HG03025 (cell line): ENCODE data around the gene GNG7.
A peak's percentile ranks its signal among the peaks of the same experiment; 100 is the strongest.
"Not testable (repeated sequence)": the region's sequence is repeated elsewhere in the genome, so short reads cannot be mapped to it uniquely, and the experiment has no call there.

Source experiments
- ATAC-seq: cut with Tn5 transposase; IDR thresholded peaks from one replicate; pipeline ENCODE4 v1.9.1; 2021; ENCODE audit warnings: mild to moderate bottlenecking, moderate library complexity; ENCODE audit not compliant: unreplicated experiment, low FRiP score

The GNG7 gene

DNA sequence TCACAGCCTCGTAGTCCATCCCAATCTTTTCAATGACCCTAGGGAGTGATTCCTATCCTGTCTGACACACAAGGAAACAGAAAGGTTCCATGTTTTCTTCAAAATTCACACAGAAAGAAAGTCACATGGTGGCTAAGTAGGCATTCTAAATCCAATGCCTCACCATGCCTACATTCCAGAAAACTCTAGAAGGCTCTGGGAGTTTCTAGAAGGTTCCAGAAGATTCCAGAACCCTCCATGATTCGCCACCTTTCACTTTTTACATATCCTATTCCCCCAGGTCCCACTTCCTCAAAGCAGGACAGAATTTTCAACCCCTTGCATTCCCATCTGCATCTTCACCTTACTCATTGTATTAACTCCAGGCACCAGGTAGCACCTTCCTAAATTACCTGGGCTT, 23.1 kb downstream of the GNG7 start:
- no peak for ATAC-seq

DNA sequence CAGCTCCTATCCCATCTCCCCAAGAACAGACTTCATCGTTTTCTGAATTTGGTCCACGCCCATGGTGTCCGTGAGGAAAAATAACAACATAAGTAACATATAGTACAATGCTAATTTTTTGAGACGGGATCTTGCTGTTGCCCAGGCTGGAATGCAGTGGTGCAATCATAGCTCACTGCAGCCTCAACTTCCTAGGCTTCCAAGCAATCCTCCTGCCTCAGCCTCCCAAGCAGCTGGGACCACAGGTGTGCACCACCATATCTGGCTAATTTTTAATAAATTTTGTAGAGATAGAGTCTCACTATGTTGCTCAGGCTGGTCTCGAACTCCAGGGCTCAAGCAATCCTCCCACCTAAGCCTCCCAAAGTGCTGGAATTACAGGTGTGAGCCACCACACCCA, 23.5 kb downstream of the GNG7 start:
- ATAC-seq = not testable (repeated sequence)

DNA sequence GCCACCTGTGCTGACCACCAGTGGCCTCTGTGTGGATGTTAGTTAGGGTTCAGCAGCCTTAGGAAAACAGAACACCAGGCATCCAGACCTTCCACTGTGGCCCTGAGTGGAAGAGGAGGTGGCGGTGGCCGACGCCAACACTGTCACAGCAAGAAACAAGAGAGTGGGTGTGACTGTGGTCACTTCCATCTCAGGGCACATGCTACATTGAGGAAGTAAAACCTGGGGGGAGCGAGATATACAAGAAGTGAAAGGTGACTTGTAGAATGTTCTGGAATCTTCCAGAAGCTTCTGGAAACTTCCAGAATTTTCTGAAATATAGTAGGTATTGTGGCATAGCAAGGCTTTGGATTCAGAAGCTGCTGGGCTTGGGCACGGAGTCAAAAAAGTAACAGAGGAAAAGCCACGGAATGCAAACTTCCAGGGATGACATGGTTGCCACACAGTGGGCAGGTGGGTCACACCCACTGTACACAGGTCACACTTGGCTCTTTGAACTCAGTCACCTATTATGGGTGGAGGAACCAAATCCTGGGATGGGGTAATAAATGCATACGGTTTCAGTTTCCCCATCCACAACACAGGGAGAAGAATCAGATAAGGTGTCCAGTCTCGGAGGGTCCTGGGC, 24.3 kb downstream of the GNG7 start:
- ATAC-seq = peak; percentile 50

DNA sequence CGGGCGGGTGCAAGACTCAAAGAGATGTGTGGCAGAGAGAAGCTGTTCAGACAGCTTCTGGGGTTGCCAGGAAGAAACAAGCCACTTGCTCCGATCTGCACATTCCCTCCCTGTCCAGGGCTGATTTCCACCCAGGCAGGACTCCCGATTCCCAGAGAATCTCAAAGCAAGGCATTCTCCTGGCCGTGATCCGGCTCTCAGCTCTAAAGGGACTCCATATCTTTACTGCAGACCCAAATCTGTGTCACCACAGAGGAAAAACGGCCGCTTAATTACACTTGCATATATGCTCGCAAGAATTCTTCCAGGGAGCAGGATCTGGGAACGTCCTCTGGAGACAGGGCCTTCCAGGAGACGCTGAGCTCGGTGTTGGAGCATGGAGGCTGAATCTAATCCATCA, 25.7 kb downstream of the GNG7 start:
- ATAC-seq = no peak

DNA sequence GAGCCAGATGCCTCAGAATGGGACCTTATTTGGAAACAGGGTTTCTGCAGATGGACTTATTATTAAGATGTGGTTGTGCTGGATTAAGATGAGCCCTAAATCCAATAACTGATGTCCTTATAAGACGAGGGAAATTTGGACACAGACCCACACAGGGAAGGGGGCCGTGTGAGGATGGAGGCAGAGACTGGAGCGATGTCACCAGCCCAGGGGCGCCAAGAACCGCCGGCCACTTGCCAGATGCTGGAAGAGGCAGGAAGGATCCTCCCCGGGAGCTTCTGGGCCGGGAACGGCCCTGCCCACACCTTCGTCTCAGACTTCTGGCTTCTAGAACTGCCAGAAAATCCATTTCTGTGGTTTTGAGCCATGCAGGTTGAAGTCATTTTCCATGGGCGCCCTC, 26.6 kb downstream of the GNG7 start:
- no peak for ATAC-seq

DNA sequence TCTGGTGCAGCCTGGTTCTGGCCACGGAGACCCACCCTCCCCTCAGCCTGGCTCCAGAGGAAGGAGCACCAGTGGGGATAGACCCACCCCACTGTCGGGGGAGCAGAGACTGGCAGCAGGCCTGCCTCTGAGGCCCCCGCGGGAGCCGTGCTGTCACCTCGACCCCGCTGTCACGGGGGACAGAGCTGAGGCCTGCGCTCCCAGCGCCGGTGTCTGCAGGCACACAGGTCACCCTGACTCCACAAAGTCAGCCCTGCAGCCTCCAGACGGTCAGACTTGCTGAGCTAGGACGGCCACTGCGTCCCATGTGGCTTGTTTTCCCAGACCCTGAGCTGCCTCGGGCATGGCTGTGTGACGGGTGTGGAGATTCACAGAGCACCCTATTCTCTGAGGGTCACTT, 32.3 kb downstream of the GNG7 start:
- no peak for ATAC-seq

DNA sequence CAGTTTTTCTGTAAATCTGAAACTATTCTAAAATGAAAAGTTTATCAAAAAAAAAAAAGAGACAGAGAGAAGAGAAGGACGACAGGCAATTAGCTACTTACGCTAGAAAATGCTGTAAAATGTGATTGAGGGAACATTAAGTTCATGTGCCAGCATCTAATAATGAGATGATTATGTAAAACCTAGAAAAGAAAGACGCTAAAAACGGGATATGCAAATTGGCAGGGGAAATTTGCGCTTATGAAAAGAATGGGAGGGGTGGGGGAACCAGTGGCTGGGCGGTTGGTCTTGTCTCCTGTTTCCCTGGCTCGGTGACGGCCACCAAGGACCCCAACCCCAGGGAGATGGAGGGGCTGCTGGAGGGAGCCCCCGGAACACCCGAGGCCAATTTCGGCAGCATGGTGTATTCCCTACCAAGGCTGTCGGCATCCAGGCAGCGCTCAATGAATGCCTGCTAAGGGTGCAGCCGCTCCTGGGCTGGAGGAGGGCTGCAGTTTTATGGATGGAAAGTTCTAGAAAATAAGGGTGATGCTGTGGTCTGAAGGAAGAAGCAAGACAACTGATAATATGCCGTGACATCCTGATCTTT, 34.2 kb downstream of the GNG7 start:
- ATAC-seq = no peak

DNA sequence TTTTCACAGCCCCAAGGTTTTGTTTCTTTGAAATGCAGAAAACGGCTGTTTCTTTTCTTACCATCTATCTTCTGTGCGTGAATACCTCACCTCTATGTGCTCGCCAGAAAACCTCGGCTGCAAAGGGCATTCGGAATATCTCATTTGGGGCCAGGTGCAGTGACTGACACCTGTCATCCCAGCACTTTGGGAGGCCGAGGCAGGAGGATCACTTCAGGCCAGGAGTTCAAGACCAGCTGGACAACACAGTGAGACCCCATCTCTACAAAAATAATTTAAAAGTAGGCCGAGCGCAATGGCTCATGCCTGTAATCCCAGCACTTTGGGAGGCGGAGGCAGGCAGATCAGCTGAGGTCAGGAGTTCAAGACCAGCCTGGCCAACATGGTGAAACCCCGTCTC, 35.1 kb downstream of the GNG7 start:
- ATAC-seq = not testable (repeated sequence)

DNA sequence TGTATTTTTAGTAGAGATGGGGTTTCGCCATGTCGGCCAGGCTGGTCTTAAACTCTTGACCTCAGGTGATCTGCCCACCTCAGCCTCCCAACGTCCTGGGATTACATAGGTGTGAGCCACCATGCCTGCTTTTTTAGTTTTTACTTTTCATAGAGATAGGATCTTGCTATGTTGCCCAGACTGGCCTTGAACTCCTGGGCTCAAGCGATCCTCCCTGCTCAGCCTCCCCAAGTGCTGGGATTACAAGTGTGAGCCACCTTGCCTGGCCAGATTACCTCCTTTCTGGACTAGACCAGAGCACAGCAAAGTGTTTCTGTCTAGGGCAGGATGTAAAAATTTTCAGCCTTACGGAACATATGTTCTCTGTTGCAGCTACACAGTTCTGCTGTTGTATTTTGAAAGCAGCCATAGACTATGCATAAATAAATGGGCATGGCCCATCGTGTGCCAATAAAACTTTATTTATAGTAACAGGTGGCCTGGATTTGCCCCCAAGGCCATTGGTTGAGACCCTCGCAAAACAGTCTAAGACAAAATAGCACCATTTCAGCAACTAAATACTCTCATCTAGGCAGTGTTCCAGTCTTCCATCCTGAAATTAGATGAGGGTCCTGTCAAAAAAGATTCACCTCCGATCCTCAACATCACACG, 36.0 kb downstream of the GNG7 start:
- ATAC-seq = no peak

DNA sequence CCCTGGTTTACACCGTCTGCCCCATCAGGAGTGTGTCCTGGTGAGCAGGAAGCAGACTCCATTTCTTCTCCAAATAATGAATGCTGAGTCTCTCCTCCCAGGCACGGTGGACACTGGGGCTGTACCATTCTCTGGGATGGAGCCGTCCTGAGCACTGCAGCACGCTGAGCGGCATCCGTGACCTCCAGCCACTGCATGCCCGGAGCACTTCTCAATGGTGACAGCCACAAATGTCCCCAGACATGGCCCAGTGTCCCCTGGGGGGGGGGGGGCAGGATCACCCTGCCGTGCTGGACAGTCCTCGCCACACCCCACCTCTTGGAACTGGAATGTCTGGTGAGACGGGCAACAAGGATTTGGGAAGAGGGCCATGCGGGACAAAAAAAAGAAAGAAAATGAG, 37.4 kb downstream of the GNG7 start:
- ATAC-seq = no peak

DNA sequence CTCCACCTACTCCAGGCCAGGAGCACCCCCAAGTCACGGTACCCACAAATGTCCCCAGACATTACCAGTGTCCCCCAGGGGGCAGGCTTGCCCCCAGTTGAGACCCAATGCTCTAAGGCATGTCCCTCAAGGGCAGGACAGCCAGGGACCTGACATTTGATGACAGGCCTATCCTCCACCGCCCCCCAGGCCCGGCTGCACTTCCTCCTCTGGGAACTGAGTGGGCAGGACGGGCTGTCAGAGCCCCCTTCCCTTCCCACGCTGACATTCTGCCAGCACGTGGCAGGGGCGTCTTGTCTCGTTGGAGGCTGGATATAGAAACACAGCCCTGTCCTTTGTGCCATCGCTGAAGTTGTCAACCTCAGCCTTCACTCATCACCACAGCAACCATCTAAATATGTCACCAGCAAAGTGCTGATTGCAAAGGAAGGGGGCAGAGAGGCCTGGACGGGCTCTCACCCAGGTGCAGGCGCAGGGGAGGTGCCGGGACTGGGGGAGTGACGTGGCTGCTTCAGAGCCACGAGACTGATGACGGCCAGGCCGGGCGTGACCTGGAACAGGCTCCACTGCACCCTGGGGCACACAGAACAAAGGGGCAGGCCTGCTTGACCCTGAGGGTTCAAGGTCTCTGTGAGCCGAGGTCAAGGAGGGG, 38.4 kb downstream of the GNG7 start:
- ATAC-seq = no peak

DNA sequence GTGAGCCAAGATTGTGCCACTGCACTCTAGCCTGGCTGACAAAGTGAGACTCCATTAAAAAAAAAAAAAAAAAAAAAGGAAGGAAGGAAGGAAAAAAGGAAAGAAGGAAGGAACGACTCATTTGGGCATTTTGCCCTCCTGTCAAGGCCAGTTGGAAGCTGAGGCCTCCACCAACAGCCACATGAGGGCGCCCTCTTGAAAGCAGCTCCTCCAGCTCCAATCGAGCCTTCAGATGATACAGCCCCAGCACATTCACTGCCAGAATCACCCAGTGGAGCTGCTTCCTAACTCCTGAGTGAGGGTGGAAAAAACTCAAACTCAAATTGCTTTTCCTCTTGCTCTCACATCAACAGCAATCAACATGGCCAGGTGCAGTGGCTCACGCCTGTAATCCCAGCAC, 40.9 kb downstream of the GNG7 start:
- no peak for ATAC-seq

DNA sequence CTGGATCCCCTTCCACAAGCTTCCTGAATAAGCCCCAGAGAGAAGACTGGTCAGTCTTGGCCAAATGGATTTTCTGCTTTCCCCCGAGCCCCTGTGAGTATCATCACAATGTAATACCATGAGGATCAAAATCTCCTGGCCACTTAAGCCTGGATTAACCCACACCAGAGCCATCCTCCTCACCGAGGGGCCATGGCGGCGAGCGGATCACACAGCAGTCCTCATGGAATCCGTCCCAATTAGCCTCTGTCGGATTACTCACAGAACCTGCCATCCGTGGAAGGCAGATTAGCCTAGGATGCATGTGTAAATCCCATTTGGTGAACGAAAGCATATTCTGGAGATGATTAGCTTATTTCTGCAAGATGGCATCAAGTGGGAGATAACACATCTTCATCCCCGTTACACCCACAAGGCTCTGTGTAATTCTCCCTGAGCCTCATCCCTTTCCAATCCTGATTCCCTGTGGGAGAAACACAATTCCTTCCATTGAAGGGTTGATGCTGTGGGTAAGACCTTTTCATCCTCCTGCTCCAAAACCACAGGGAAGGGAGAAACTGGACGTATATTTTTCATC, 42.5 kb downstream of the GNG7 start:
- ATAC-seq = no peak

DNA sequence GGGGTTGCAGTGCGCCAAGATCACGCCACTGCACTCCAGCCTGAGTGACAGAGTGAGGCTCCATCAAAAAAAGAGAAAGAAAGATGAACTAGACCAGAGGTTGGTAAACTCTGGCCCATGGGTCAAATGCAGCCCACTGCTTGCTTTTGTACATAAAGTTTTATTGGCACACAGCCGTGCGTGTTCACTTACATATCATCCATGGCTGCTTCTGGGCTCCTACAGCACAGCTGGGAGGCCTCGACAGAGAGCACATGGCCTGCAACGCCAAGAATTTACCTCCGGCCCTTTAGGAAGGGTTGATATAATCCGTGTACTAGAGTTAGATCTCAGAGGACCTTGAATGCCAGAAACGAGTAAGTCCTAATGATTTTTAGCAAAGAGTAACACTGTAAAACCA, 46.0 kb downstream of the GNG7 start:
- no peak for ATAC-seq

DNA sequence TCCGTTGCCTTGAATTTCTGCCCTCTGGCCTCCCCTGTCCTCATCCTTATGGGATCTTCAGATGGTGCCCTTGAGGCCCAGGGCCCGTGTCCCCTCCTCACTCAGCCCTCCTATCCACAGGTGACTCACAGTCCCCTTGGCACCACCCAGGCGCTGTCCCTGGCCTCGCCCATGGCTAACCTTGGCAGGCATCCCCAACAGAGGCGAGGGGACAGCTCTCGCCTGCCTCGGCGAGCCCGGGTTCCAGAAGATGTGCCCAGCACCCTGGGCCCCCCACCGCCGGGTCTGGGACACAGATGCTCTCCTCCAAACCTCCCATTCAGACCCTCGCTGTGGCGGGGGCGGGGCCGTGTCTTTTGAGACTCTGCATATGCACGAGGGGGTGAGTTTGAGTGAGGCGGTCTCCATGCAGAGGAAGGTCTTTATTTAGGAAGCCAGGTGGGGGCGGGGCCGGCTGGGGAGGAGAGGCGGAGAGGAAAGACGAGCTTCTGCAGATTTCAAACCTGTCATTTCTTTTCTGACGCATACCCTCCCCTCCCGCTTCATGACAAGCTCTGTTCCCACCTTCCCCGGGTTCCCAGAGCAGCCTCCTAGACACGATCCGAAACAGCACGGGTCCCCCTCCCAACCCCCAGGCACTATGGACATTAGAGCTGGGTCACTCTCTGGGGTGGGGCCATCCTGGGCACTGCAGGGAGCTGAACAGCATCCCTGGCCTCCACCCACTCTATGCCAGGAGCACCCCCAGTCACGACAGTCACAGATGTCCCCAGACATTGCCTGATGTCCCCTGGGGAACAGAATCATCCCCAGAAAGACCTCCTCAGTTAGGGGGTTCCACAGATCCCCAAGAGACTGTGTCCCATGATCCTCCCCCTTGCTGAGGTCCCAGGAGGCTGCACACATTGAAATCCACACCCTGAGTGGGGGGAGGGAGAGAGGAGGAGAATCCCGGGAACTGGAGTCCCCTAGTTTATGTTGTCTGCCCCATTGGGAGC, 48.5 kb downstream of the GNG7 start:
- no peak for ATAC-seq

DNA sequence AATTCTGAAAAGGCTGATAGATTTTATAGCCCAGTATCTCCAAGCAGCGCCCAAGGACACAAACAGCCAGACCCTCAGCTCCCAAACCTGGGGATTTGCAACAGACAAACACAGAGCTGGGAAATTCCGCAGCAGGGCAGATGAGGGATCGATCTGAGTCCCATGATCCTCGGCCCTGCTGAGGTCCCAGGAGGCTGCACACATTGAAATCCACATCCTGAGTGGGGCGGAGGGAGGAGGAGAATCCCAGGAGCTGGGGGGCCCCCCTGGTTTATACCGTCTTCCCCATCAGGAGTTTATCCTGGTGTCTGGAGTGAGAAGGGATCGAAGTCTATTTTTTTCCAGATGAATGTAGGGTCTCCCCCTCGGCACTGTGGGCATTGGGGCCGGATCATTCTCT, 49.3 kb downstream of the GNG7 start:
- no peak for ATAC-seq

DNA sequence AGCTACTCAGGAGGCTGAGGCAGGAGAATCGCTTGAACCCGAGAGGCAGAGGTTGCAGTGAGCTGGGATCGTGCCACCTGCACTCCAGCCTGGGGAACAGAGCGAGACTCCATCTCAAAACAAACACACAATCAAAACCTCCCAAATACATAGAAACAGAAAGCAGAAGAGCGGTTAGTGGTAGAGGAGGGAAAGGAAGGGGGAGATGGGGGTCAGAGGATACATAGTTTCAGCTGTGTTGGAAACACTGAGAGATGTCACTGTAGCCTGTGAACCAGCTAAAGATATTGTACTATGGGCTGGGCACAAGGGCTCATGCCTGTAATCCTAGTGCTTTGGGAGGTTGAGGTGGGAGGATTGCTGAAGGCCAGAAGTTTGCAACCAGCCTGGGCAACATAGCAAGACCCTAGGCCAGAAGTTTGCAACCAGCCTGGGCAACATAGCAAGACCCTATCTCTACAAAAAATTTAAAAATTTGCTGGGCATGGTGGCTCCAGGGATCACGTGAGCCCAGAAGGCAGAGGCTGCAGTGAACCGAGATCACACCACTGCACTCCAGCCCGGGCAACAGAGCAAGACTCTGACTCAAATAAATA, 49.9 kb downstream of the GNG7 start:
- no peak for ATAC-seq

DNA sequence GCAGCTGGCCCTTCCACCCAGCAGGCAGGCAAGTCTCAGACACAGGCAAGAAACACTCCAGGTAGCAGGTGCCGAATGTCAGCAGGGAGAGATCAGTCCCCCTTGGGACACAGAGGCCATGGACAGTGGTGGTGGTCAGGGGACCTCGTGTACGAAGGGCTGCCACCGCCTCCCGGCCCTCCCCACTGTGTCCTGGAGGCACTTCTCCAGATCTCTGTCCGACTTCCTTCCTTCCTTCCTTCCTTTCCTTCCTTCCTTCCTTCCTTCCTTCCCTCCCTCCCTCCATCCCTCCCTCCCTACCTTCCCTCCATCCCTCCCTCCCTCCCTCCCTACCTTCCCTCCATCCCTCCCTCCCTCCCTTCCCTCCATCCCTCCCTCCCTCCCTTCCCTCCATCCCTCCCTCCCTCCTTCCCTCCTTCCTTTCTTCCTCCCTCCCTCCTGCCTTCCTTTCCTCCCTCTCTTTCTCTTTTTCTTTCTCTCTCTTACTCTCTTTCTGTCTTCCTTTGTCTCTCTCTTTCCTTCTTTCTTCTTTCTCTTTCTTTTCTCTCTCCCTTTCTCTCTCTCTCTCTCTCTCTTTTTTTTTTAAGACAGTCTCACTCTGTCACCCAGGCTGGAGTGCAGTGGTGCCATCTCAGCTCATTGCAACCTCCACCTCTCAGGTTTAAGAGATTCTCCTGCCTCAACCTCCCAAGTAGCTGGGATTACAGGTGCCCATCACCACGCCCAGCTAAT, 51.3 kb downstream of the GNG7 start:
- not testable (repeated sequence) for ATAC-seq

DNA sequence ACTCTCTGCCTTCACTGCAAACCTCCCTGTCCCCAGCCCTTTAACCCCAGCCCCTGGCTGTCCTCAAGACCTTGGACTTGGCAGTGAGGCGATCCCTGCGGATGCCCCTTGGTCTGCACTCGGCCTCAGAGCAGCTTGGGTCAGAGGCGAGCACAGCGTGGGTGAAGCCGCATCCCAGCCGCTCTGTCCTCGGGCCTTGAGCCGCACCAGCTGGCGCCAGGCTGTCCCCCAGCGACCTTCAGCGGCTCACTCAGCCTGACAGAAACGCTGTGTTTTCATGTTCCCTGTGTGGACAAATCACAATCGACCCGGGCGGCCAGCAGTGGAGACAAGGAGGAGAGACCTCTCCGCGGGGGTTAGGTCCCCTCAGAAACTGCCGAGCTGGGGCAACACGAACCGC, 52.0 kb downstream of the GNG7 start:
- no peak for ATAC-seq
